GM12892 (cell line): ENCODE measurements around the gene PSMA8.

ENCODE experiments used
- POLR2A ChIP-seq: IDR thresholded peaks from 2 replicates; pipeline ENCODE4 v1.6.1; 2011; ENCODE audit warnings: low read depth, low read length, control low read depth
- POLR2AphosphoS5 ChIP-seq: IDR thresholded peaks from 2 replicates; pipeline ENCODE4 v1.6.1; 2011; ENCODE audit warnings: low read depth, low read length, control low read depth

- no peak for TF ChIP-seq POLR2AphosphoS5
- no peak for TF ChIP-seq POLR2A
Measured at GRCh38 chr18:26175481-26175880, 41.8 kb downstream of the PSMA8 start.
